Activated CD8-positive, alpha-beta memory T cell treated with anti-CD3 and anti-CD28 coated beads for 36 hours (primary cell): ENCODE results near the gene PFKFB3. TPM values are rescaled to one million over a fixed set of nuclear protein-coding genes. Genes with fewer than 3 reads are reported as not detected.
"Not testable (repeated sequence)": the region's sequence is repeated elsewhere in the genome, so short reads cannot be mapped to it uniquely, and the experiment has no call there.

Source experiments
- CTCF ChIA-PET: fragments of 350-600 bp; sonication (Branson Sonifier 250); formaldehyde crosslinking; loops from one replicate; lab custom pipeline; 2021; ENCODE audit warnings: antibody characterized with exemption; lab: Charles Lee
- POLR2A ChIA-PET: fragments of 350-600 bp; sonication (Branson Sonifier 250); formaldehyde crosslinking; loops from one replicate; lab custom pipeline; 2021; ENCODE audit warnings: antibody characterized with exemption; lab: Charles Lee
- total RNA-seq, 2 experiments: library from RNA; stranded (reverse); gene quantifications; one replicate each; pipeline ENCODE4 v1.2.3, GENCODE V29; 2021

Gene PFKFB3
- total RNA-seq, 2 experiments from 2014 or later = 81.9 to 82.1 TPM

- POLR2A ChIA-PET = no interaction called here
- CTCF ChIA-PET = no interaction called here
Observed at GRCh38 chr10:6239213-6239991, 36.7 kb downstream of the PFKFB3 start.

DNA sequence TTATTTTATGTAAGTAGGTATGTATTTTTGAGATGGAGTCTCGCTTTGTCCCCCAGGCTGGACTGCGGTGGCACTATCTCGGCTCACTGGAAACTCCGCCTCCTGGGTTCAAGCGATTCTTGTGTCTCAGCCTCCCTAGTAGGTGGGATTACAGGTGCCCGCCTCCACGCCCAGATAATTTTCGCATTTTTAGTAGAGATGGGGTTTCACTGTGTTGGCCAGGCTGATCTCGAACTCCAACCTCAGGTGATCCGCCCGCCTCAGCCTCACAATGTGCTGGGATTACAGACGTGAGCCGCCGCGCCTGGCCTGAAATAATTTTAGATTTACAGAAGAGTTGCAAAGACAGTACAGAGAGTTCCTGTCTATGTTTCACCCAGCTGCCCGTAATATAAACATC, 37.5 kb downstream of the PFKFB3 start:
- POLR2A ChIA-PET = no interaction called here

GRCh38 chr10:6242089-6242488, 39.4 kb downstream of the PFKFB3 start:
- ChIA-PET CTCF (no interaction called here), POLR2A (interaction anchor here (0.7 kb wide), 1 partner anchor 106 kb away, joined by 3 read pairs; no protein-coding TSS in a partner anchor)

More for the DNA sequence above, 37.5 kb downstream of the PFKFB3 start:
- CTCF ChIA-PET = no interaction called here

DNA sequence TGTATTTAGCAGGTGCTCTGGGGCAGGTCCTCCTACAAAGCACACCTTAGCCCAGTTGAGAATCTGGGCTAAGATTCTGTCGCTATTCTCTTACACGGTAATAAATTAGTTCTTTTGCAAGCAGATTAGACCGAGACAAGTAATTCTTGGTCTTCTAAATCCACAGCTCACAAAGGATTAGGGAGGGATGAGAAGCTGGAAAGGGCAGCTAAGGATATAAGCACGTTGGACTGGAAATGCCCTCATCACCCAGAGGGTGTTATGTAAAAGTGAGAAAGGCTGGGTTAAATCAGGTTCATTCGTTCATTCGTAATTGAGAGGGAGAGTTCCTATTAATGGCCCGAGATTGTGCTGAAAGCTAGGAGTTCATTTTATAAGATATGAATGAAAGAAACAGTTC, 41.8 kb downstream of the PFKFB3 start:
- CTCF ChIA-PET = interaction anchor here (0.9 to 2.2 kb wide), 3 partner anchors 40 to 157 kb away, joined by 3 to 8 read pairs (median 5); partner anchors contain the start of gene PFKFB3
- POLR2A ChIA-PET = interaction anchor here (0.6 kb wide), 1 partner anchor 181 kb away, joined by 6 read pairs; no protein-coding TSS in a partner anchor

DNA sequence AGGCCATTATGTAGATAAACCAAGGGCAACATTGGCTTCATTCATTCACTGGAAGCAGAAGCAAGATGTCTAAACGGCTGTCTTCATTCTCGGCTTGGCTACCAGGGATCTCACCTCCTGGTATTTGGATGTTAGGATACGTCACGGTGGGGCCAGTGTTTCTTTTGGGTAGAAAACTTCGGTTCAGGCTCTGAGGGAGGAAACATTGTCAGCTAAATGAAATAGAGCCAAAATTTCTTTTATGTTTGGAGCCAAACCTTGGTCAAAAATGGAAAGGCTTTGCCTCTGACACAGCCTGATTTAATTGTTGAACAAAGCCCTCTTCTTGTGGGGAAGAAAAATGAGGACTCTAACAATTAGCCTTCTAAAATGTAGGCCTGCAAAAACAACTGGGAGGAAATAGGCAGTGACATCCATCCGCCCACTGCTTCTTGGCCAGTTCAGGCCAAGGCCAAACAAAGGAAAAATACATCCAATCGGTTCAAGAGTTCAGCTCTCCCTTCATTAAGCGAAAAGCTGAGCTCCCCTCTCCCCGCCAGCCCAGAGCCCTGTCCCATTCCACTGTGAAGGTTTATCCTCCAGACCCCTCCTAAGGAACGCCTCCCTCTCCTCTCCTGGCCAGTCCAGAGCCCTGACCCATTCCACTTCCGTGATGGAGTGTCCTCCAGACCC, 44.4 kb downstream of the PFKFB3 start:
- CTCF ChIA-PET = interaction anchor here (0.5 kb wide), 1 partner anchor 34 kb away, joined by 3 read pairs; no protein-coding TSS in a partner anchor
- POLR2A ChIA-PET = no interaction called here

DNA sequence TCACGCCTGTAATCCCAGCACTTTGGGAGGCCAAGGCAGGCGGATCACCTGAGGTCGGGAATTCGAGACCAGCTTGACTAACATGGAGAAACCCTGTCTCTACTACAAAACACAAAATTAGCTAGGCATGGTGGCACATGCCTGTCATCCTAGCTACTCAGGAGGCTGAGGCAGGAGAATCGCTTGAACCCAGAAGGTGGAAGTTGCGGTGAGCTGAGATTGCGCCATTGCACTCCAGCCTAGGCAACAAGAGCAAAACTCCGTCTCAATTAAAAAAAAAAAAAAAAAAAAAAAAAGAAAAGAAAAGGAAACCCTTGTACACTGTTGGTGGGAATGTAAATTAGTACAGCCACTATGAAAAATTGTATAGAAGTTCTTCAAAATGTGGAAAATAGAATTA, 46.2 kb downstream of the PFKFB3 start:
- CTCF ChIA-PET = interaction anchor here (0.6 kb wide), 1 partner anchor 103 kb away, joined by 4 read pairs; no protein-coding TSS in a partner anchor
- POLR2A ChIA-PET = not testable (repeated sequence)

- CTCF ChIA-PET = no interaction called here
- POLR2A ChIA-PET = no interaction called here
Observed at GRCh38 chr10:6249698-6250097, 47.0 kb downstream of the PFKFB3 start.

GRCh38 chr10:6250745-6251144, 48.0 kb downstream of the PFKFB3 start:
- ChIA-PET CTCF (interaction anchor here (1.3 to 1.6 kb wide), 2 partner anchors 27 to 151 kb away, joined by 3 to 4 read pairs; no protein-coding TSS in a partner anchor), POLR2A (no interaction called here)

DNA sequence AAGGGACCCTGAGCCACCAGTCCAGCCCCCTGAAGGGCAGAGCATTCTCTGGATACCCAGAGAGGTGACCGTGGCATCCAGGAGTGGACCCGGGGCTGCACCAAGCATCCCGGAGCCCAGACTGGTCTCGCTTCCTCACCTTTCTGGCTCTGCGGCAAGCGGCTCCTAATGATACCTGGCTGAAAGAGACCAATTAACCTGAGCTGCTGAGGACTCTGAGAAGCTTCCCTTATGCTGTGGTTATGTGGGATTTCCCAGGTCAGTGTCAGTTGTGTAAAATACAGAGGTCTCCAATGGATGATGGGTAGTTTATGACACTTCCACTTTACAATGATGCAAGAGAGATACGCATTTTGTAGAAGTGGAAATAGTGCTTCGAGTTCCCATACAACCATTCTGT, 51.5 kb downstream of the PFKFB3 start:
- ChIA-PET CTCF (interaction anchor here (0.5 to 0.7 kb wide), 2 partner anchors 15 to 149 kb away, joined by 3 to 4 read pairs; no protein-coding TSS in a partner anchor), POLR2A (no interaction called here)

DNA sequence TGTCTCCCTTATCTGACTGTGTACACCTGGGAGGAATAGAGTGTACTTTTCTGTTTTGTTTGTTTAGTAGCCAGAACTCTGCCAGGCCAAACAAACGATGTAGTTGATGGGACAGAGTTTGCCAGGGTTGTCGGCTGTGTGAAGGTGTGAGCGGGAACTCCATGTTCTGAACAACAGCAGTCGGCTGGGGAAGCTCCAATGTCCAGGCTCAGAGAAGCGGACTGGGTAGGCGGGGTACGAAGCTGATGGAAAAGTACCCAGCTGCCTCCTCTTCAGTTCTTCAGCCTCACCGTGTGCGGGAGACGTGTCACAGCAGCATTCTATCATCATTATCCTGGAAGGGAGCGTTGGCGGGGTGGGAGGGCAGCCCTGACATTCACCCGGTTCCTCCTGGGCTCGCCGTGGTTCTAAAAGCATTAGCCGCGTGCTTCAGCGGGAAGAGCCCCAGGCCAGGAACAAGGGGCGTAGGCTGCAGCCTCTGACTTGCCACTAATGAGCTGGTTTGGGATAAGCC, 52.9 kb downstream of the PFKFB3 start:
- ChIA-PET POLR2A (no interaction called here), CTCF (no interaction called here)

DNA sequence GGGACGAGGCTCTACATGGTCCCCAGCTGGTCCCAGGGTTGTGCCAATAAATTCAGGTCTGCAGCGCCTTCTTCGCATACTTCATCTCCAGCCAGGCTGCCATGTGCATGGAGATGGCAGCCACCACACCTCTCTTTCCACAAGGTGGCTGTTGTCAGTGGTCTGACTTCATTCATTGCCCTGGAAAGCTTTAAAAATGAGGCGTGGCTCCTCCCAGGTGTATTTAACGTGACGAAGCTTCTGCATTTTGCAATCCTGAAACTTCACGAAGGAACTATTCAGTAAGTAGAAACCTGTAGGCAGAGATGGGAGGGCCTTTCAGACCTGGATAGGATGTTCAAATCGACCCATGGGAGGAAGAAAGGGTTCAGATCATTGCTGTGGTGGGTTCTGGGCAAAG, 53.7 kb downstream of the PFKFB3 start:
- CTCF ChIA-PET = no interaction called here
- POLR2A ChIA-PET = interaction anchor here (0.6 kb wide), 1 partner anchor 68 kb away, joined by 3 read pairs; no protein-coding TSS in a partner anchor

DNA sequence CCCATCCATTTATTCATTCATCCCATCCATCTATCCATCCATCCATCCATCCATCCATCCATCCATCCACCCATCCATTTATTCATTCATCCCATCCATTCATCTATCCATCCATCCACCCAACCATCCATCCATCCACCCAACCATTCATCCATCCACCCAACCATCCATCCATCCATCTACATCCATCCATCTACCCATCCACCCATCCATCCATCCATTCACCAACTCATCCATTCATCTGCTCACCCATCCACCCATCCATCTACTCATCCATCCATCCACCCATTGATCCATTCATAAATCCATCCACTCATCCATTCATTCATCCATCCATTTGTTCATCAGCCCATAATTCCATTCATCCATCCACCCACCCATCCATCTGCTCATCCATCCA, 56.4 kb downstream of the PFKFB3 start:
- ChIA-PET POLR2A (interaction anchor here (0.8 kb wide), 1 partner anchor 169 kb away, joined by 3 read pairs; no protein-coding TSS in a partner anchor), CTCF (no interaction called here)

DNA sequence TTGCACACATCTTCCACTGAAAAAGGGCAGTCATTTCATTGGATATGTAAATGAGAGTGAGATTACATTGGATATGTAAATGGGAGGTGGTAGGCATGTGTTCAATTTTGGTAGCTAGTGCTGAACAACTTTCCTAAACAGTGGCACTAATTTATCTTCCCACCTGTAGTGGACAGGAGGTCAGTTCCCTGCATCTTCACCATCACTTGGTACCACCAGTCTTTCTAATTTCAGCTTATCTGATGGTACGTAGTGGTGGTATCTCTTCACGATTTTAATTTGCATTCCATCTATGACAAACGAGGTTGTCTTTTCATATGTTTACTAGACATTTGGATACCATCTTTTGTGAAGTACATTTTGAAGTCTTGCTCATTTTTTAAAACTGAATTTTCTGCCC, 58.1 kb downstream of the PFKFB3 start:
- POLR2A ChIA-PET = no interaction called here
- CTCF ChIA-PET = interaction anchor here (1.3 kb wide), 1 partner anchor 17 kb away, joined by 3 read pairs; no protein-coding TSS in a partner anchor

- ChIA-PET CTCF (interaction anchor here (0.6 to 1.0 kb wide), 2 partner anchors 33 to 63 kb away, joined by 3 read pairs; no protein-coding TSS in a partner anchor), POLR2A (interaction anchor here (0.6 kb wide), 1 partner anchor 498 kb away, joined by 3 read pairs; no protein-coding TSS in a partner anchor)
Observed at GRCh38 chr10:6267941-6268340, 65.2 kb downstream of the PFKFB3 start.

GRCh38 chr10:6269432-6269831, 66.7 kb downstream of the PFKFB3 start:
- ChIA-PET CTCF (interaction anchor here (0.6 to 1.3 kb wide), 5 partner anchors 15 to 113 kb away, joined by 3 to 5 read pairs (median 4); no protein-coding TSS in a partner anchor), POLR2A (interaction anchor here (0.6 to 1.8 kb wide), 3 partner anchors 67 to 79 kb away, joined by 4 to 7 read pairs (median 5); partner anchors contain the start of gene PFKFB3)

- ChIA-PET CTCF (interaction anchor here (0.8 to 1.3 kb wide), 3 partner anchors 66 to 112 kb away, joined by 3 to 5 read pairs (median 3); no protein-coding TSS in a partner anchor), POLR2A (interaction anchor here (1.3 to 1.8 kb wide), 2 partner anchors 68 to 78 kb away, joined by 5 to 7 read pairs; partner anchors contain the start of gene PFKFB3)
Observed at GRCh38 chr10:6269953-6270867, 67.5 kb downstream of the PFKFB3 start.

GRCh38 chr10:6270951-6271350, 68.2 kb downstream of the PFKFB3 start:
- ChIA-PET CTCF (interaction anchor here (1.3 kb wide), 1 partner anchor 111 kb away, joined by 3 read pairs; no protein-coding TSS in a partner anchor), POLR2A (interaction anchor here (1.3 to 1.8 kb wide), 2 partner anchors 69 to 77 kb away, joined by 5 to 7 read pairs; partner anchors contain the start of gene PFKFB3)

GRCh38 chr10:6271663-6272062, 68.9 kb downstream of the PFKFB3 start:
- ChIA-PET CTCF (no interaction called here), POLR2A (interaction anchor here (0.9 kb wide), 1 partner anchor 69 kb away, joined by 3 read pairs; the partner anchor contains the start of gene PFKFB3)
